Adipose tissue (tissue), 3 donors: ENCODE results near the gene FLNB. TPM values are rescaled to one million over a fixed set of nuclear protein-coding genes. Genes with fewer than 3 reads are reported as not detected.

ENCODE experiments used
- H3K27ac ChIP-seq: one replicate; pipeline ENCODE4 v1.5.1; 2013; ENCODE audit warnings: low read depth, low read length
- WGBS, 3 donors: extraction: QIAGEN DNeasy Blood & Tissue Kit; methylation state at CpG; one replicate each; pipeline ENCODE4 v1.1.7; 2013; 5-methylcytosine and 5-hydroxymethylcytosine counted together
- polyA plus RNA-seq, 3 donors: library from polyadenylated mRNA; stranded (reverse); fragments of 200-250 nt; gene quantifications; one replicate each; pipeline ENCODE4 v1.2.3, GENCODE V29; 2013
- donor health status: healthy with polysubstance abuse.
- donor health status: Bipolar disorder and iron deficiency.
- donor health status: healthy.

The FLNB gene
- polyA plus RNA-seq, 3 donors = 49.8 to 67.5 (median 61.3) TPM

DNA sequence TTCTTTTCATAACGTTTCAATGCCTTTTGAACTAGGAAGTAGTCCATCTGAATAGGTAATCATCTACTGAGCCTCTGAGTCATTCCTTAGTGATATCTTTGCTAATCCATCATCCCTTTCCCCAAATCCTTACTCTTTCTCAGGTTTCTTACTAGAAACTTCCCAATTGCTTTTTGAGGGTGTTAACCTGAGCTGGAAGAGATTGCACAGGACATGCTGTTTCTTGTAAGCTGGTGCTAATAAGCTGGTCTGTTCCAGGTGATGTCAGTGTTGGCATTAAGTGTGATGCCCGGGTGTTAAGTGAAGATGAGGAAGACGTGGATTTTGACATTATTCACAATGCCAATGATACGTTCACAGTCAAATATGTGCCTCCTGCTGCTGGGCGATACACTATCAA, 101.5 kb downstream of the FLNB start:
- WGBS, 3 donors = 90 to 93% (median 93%) methylated on average over 5 of the region's 5 CpGs
- no peak overlapping the region for H3K27ac ChIP-seq

DNA sequence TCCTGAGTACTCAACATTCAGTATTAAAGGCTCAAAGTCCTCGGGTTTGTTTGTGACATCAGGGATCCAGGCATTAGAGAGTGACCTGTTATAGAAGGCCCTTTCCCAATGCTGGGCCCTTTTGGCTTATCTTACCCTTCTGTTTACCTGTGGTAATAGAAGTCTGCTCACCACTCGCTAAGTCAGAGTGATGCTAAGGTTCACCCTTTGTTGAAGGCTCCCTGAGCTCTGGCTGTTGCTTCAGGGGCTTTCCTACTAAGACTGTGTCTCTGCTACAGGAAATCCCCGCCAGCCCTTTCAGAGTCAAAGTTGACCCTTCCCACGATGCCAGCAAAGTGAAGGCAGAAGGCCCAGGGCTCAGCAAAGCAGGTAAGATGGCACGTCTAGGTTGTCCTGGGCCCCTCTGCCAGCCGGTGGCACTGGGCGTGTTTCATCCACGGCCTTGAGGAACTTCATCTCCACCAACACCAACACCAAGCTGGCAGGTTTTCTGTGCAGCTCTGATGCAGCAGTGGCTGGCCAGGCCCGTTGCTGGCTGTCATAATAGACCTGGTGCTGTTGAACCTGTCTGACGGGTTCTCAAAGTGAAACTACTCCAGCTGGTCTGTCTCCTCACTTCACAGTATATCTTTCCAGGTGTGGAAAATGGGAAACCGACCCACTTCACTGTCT, 103.4 kb downstream of the FLNB start:
- WGBS, 3 donors = 35 to 90% (median 88%) methylated on average over 11 of the region's 11 CpGs

DNA sequence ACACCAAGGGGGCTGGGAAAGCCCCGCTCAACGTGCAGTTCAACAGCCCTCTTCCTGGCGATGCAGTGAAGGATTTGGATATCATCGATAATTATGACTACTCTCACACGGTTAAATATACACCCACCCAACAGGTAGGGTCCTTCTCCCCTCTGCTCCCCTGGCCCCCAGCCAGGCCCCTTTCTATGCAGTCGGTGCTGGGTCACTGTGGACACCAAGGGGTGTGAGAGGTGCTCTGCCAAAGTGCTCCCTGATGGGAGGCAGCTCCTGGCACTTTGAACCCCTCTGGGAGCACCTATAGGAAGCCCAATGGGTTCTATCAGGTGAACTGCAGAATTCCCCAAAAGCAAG, 103.9 kb downstream of the FLNB start:
- 36 to 92% (median 87%) methylated on average over 6 of the region's 6 CpGs for WGBS, 3 donors

More for the DNA sequence above, 103.4 kb downstream of the FLNB start:
- no peak overlapping the region for H3K27ac ChIP-seq

DNA sequence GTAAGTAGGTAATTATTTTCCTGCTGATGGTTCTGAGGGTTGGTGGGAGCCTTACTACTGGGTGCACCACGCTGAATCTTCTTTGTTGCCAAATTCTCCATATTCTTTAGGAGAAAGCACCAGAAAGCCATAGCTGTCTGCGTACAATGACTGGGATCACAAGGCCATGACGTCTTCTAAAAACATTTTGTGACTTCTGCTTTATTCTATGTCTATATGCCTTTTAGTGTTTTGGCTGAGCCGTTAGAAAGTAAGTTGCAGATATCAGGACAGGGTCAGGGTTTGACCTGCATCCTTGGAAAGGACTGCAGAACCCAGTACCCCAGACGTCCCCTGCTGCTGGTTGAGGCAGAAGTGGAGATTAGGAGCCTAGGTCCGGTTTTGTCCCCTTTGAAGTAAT, 107.0 kb downstream of the FLNB start:
- WGBS, 3 donors = 82 to 91% (median 88%) methylated on average over 6 of the region's 6 CpGs
- no peak overlapping the region for H3K27ac ChIP-seq

More for the DNA sequence above, 103.9 kb downstream of the FLNB start:
- H3K27ac ChIP-seq = no peak overlapping the region

DNA sequence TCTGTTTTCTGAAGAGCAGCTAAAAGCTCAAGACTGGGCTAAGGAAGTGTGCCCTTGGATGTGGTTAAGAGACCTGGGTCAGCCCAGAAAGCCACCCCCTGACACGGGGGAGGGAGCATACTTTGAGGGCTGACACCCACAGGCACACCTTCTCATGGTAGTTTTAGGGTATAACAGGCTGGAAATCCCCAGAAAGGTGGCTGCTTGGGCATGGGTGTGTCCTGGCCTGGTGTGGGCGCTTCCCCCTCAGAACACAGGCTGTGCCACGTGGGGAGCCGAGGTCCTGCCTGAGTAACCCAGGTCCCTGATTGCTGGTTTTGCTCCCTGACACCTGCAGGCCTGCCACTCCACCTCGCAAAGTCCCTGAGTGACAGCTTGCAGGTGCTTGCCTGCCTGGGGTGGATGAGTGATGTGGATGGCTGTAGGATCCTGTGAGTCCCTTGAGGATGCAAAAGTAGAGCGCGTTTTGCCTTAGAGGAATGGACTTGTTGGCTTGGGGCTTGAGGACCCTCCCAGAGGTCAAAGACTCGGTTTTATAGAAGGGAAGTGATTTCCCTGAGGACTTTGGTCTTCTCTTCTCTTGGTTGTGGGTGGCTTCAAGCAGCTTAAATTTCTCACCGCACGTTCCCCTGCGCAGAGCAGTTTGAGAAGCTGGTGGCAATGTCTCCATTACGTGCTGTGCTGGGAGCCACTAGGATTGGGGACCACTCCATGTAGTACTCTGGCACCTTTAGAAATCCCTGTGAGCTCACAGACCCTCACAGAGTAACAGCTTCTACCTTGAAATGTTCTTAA, 108.1 kb downstream of the FLNB start:
- 83 to 86% (median 85%) methylated on average over 12 of the region's 12 CpGs for WGBS, 3 donors
- H3K27ac ChIP-seq = no peak overlapping the region

DNA sequence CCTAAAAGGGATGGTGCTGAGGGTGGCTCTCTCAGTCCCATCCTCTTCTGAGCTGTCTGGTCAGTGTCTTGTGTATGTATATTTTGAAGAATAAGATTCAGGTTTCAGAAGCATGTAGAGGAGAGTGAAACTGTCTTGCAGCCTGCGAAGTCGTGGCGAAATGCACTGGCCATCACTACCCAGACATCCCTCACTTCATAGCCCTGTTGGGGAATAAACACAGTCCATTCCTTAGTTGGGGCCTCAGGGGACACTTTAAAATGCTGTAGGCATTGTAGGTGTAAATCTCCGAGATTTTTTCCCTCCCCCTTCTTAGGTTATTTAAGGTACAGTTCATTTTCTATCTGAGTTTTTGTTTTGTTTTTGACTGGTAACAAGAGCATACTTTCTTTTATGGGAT, 108.8 kb downstream of the FLNB start:
- H3K27ac ChIP-seq = peak overlapping the region; percentile 24
- WGBS, 3 donors = 45 to 71% (median 66%) methylated on average over 4 of the region's 4 CpGs

DNA sequence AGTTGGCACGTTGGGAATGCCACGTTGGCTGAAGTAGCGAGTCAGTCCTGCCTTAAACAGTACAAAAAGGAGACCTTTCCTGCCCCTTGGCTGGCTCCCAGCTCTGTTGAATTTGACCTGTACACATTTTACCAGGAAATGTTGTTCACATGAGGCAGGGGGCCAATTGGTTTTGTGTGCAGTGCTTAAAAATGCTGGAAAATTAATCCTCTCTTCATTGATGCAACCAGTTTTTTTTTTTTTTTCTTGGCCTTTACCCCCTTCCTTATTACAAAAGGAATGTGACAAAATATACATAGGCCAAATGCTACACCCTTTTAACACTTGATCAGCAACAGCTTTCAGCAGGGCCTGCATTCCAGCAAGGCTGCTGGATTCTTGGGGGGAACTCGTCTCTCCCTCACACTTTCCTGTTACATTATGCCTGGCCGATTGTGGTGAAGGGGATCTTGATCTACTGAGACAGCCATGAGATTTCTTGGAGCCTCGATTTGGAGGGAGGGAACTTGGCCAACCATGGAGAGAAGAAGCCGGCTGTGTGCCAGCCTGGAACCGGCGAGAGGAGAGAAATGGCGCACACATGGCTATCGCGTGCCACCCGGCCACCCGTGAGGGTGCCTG, 109.4 kb downstream of the FLNB start:
- 43 to 63% (median 54%) methylated on average over 14 of the region's 14 CpGs for WGBS, 3 donors
- H3K27ac ChIP-seq = peak overlapping the region; percentile 51

DNA sequence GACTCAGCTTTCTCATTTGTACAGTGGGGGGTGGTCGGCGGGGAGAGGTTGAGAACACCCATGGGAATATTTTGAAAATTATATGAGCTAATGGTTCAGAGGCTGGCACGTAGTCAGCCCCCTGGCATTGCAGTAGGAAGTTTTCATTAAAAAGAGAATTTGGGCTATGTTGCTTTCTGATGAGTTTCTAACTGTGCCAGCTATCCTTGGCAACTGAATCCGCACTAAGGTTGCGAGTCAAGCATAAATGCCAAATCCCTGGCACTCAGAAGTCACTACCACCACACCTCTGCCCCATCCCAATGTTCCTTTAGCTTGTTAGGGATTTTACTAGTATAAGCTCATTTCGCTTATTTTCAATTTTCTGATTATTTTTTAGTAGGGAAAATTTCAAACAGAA, 111.0 kb downstream of the FLNB start:
- H3K27ac ChIP-seq = no peak overlapping the region

DNA sequence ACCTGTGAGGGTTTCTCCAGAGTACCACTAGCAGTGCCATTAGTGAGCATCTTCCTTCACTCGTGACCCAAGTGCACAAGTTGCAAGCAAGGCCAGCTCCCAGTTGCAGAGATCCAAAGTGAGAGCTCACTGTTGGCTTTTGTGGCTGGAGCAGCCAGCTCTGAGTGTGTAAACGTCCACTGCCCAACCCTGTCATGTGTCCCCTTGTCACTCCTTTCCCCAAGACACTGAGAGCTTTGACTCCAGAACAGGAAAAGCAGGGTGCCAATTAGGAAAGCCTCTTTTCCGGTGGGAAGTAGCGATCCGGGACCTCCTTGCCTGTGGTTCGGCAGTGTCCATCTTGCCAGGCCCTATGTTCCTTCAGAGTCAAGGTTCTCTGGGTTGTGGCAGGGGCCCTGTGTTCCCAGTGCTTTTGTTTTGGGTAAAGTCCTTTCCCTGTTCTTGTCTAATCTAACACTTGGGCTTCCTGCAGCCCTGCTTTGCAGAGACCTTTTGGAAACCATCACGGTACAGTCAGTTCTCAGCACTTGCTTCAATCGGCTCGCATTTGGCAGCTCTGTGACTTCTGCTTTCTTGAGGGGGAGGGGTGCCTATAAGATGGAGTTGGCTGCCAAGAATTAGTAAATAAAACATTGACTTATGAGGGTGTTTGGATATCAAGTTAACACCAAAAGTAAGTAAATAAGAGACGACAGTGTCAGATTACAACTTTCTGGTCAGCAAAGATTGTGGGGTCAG, 112.0 kb downstream of the FLNB start:
- no peak overlapping the region for H3K27ac ChIP-seq
- WGBS, 3 donors = 32 to 36% (median 33%) methylated on average over 10 of the region's 10 CpGs

More for the DNA sequence above, 111.0 kb downstream of the FLNB start:
- WGBS, 3 donors = 82 to 94% (median 83%) methylated on average over 6 of the region's 6 CpGs

DNA sequence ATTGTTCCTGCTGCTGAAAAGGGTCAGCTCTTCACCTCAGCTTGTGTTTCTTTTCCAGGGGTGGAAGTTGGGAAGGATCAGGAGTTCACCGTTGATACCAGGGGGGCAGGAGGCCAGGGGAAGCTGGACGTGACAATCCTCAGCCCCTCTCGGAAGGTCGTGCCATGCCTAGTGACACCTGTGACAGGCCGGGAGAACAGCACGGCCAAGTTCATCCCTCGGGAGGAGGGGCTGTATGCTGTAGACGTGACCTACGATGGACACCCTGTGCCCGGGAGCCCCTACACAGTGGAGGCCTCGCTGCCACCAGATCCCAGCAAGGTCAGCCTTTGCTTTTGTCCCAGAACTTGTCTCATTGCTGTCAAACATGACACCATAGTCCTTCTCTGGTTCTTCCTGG, 113.0 kb downstream of the FLNB start:
- 91 to 94% (median 94%) methylated on average over 11 of the region's 11 CpGs for WGBS, 3 donors
- H3K27ac ChIP-seq = no peak overlapping the region

DNA sequence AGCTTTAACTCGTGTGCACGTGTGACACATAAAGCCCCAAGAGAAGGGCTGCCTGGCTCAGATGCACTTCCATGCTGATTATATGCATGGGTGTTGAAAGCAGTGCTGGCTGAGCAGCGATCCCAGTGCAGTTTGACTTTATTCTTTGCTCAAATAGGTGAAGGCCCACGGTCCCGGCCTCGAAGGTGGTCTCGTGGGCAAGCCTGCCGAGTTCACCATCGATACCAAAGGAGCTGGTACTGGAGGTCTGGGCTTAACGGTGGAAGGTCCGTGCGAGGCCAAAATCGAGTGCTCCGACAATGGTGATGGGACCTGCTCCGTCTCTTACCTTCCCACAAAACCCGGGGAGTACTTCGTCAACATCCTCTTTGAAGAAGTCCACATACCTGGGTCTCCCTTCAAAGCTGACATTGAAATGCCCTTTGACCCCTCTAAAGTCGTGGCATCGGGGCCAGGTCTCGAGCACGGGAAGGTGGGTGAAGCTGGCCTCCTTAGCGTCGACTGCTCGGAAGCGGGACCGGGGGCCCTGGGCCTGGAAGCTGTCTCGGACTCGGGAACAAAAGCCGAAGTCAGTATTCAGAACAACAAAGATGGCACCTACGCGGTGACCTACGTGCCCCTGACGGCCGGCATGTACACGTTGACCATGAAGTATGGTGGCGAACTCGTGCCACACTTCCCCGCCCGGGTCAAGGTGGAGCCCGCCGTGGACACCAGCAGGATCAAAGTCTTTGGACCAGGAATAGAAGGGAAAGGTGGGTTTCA, 114.9 kb downstream of the FLNB start:
- H3K27ac ChIP-seq = no peak overlapping the region
- WGBS, 3 donors = 96 to 97% (median 96%) methylated on average over 41 of the region's 41 CpGs

DNA sequence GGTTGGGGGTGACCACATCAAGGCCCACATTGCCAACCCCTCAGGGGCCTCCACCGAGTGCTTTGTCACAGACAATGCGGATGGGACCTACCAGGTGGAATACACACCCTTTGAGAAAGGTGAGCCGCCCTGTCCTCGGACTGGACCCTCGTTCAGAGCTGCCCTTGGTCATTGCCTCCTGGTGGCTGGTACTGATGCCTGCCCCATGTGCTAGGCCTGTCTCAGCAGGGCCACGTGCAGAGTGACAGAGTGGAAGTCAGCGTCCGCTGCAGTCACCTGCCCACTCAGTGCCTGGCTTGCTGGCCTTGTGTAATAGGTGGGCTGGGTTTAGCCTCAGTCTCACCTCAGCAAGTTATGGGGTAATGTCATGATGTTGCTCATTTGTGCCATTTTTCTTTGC, 116.2 kb downstream of the FLNB start:
- H3K27ac ChIP-seq = no peak overlapping the region
- WGBS, 3 donors = 92 to 93% (median 93%) methylated on average over 8 of the region's 8 CpGs

DNA sequence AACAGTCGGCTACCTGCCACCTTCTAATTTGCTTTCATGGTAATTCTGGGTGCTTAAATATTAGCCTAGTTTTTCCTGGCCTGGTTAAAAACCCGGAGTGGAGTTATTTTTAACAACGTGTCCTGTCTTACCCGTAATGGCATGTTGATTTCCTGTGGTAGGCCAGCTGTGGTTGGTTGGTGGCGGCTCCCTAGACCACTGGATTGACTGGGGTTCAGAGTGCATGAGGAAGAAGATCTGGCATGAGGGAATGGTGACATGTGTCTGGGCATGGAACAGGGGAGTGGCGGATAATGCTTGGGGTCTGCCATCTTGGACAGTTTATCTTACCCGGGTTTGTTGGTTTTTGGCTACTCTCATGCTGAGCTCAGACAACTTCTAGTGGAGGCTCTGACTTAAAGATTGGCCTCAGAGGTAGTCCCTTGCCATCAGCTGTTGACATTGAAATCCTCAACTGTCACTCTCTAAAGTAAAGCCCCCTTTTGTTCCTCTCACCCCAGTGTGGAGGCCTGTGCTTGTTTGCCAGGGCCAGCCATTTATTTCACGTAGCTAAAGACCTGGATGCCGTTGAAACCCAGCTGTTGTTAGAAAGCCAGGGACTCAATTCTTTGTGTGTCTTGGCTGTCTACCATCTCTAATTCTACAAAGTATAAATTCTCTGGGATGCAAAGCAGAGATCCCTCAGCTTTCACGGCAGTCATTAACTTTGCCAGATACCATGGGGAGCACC, 121.0 kb downstream of the FLNB start:
- H3K27ac ChIP-seq = no peak overlapping the region
- 72 to 83% (median 78%) methylated on average over 10 of the region's 10 CpGs for WGBS, 3 donors

DNA sequence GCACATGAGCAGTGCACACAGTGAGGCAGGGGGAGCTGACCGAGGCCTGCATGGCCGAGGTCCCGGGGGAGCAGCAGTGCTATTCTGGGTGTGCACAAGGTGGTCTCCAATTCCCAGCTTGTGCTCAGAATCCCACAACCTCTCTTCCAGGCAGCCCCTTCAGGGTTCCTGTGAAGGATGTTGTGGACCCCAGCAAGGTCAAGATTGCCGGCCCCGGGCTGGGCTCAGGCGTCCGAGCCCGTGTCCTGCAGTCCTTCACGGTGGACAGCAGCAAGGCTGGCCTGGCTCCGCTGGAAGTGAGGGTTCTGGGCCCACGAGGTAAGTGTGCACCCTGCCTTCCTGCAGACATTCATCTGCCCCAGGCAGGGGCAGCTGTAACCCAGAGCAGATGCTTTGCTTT, 122.4 kb downstream of the FLNB start:
- WGBS, 3 donors = 94 to 96% (median 95%) methylated on average over 11 of the region's 11 CpGs
- no peak overlapping the region for H3K27ac ChIP-seq

DNA sequence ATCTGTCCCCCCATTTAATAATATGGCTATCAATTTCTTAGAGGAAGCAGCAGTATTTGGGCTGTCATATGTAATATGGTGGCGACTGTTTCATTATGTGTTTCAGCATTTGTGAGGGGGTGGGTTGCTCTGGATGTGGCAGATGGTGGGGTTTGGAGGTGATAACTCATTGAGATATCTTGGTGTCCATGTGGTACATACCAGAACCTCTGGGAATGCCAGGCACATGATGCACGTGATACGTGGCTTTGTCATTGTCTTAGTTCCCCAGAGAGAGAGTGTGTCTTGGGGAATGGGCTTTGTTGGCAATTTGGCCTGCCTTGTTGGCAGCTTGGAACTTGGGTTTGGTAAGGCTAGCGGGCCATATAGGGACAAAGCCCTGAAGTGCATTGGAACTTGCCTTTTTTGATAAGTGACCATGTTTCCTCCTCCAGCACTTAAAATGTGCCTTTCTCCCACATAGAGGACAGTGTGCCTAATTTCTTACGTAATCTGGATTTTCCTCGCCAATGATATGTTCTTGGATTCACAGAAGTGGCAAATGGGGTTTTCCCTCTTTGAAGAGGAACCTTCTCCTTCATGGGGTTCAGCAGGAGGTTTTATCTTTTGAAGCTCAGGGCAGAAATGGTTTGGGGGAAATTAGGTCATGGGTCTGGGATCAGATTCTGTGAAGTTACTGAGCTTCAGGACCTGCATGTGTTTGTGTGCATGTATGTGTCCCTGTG, 123.0 kb downstream of the FLNB start:
- H3K27ac ChIP-seq = no peak overlapping the region

DNA sequence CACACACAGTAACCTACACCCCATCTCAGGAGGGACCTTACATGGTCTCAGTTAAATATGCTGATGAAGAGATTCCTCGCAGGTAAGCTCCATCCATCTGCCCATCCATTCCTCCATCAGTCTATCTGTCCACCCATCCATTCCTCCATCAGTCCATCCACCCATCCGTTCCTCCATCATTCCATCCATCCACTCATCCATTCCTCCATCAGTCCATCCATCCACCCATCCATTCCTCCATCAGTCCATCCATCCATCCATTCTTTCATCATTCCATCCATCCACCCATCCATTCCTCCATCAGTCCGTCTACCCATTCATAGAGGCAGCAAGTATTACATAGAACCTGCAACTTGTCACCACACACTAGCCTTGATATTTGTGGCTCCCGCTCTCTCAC, 124.6 kb downstream of the FLNB start:
- WGBS, 3 donors = 94 to 99% (median 98%) methylated on average over 4 of the region's 4 CpGs
- no peak overlapping the region for H3K27ac ChIP-seq

More for the DNA sequence above, 123.0 kb downstream of the FLNB start:
- 73 to 90% (median 76%) methylated on average over 6 of the region's 6 CpGs for WGBS, 3 donors

DNA sequence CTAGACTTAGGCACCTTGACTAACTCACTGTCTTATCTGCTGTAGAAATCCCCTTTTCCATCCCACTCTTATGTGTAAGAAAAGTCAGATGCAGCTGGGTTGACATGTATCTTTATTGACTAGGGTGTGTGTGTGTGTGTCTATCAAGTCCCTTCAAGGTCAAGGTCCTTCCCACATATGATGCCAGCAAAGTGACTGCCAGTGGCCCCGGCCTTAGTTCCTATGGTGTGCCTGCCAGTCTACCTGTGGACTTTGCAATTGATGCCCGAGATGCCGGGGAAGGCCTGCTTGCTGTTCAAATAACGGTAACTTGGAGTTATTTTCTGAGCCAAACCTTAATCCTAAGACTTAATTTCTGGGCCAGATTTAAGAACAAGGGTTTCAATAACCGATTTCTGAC, 126.2 kb downstream of the FLNB start:
- H3K27ac ChIP-seq = no peak overlapping the region
- 59 to 98% (median 97%) methylated on average over 5 of the region's 5 CpGs for WGBS, 3 donors
